Measurements from ENCODE around the gene MAPRE2.
"Not testable (repeated sequence)": the region's sequence is repeated elsewhere in the genome, so short reads cannot be mapped to it uniquely, and the experiment has no call there.

Gene MAPRE2

DNA sequence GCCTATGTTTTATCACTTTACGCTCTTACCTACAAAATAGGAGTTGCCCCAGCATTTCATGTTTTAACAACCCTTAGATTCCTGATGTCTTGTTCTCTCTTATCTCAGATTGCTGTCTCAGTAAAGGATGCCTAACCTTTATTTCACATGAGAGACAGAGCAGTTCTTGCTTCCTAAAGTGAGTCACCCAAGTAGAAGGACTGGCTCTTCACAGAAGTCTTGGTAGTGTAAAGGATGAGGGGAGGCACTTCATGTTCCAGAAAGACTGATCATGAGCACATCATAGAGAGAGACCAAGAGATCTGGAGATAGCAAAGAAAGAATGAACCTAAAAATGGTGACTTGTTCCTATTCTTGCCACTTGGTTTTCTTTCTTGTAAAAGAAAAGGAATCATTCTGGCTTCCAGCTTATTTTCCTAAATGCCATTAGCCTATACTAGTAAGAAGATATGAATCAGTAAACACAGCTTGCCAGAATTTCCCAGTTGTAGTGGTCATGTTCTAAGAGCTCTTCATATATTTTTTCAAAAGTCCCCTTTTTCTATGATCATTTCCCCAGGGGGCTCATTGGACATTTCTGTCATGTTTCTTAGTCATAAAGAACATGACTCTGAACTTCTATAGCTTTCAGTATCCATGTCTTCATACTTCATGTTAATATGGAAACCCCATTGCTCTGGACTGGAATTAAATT lies 54.9 kb downstream of the MAPRE2 start:
- DNase-seq = no peak

DNA sequence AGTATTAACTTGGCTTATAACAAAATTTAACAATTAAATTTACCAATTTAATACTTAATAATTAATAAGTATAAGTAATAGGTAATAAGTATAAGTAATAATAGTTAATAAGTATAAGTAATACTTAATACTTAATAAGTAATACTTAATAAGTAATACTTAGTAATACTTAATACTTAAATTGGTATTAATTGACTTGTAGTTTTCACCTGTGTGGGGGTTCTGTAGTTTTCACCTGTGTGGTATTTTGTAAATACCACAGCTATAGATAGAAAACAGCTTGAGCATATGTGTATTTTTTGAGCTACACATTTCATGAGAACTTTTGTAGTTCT lies 55.4 kb downstream of the MAPRE2 start:
- DNase-seq = no peak

GRCh38 chr18:35097195-35097594 lies 56.0 kb downstream of the MAPRE2 start:
- no peak for DNase-seq

DNA sequence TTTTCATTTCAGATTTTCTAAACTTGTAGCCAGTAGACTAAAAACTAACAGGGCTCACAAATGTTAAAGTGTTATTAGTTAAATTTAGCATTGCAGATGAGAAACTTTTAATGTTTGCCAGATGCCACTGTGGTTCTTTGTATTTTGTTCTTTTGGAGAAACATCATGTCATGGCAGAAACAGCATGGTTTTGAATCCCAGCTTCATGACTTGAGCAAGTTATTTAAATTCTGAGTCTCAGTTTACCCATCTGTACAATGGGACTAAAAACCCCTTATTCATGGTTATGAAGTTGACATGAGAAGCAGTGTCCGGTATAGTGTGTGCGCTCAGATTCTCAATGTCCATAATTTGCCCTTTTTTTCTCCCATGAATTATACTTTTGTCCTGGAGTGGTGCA lies 56.5 kb downstream of the MAPRE2 start:
- DNase-seq = no peak

DNA sequence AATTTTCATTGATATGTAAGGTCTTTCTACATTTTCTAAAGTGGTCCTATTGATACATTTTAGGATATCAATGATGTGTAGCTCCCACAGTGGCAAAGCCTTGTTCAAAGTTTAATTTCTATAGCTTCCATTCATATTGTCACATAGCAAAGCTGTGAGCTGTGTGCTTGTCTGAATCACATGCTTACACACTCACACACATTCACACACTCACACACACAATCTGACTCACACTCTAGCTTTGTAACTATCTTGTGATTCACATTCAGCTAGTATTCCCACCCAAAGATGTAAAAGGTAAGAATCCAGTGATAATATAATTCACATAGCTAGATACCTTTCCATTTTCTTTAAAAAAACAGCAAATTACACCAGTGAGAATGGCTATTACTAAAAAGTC lies 58.7 kb downstream of the MAPRE2 start:
- no peak for DNase-seq

GRCh38 chr18:35104391-35105051 lies 63.3 kb downstream of the MAPRE2 start:
- DNase-seq = no peak

DNA sequence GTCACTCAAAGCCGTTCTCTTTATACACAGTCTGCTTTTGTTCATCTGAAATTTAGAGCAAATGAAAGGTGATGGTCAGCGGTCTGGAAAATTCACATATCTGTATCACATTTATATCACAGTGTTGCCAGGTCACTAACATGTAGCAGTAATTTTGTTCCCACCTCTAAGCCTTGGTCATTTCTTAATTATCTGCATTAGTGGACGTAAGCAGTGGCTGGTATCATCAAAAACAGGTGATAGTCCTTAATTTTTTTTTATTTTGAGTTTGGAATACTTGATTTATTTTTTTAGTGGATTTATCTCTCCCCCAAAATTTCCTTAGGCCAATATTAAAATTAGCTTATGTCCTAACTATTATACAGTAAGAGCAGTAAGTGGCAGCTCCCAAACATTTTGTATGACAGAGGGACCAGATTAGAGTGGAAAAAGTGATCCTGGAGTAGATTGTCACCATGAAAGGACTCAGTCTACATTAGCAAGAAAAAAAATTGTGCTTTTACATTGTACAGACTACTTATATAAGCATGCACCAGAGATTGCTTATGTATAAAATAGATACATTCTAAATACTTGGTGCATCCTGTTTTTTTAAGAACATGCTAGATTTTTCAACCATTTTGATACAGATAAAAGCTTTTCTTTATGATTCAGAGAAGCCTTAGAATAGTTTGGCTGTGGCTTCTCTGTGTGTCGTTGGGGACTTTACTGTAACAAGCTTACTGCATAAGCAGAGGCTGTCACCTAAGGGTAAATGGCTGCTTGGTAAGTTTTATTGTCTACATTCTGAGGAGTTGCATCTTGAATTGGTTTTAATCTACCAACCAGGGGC lies 65.0 kb downstream of the MAPRE2 start:
- peak; percentile 55 for DNase-seq

DNA sequence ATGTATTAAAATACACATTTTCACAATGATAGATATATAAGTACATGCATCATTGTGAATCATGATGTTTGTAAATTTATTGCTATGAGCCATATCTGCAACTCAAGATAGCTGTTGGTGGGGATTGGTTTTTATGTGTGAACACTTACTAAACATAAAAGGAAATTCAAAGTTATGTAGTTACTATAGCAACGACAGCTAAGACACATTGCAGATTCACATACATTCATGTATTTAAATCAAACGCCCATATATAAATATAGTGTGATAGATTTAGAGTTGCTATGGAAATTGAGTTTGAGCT lies 65.6 kb downstream of the MAPRE2 start:
- peak; percentile 55 for DNase-seq

DNA sequence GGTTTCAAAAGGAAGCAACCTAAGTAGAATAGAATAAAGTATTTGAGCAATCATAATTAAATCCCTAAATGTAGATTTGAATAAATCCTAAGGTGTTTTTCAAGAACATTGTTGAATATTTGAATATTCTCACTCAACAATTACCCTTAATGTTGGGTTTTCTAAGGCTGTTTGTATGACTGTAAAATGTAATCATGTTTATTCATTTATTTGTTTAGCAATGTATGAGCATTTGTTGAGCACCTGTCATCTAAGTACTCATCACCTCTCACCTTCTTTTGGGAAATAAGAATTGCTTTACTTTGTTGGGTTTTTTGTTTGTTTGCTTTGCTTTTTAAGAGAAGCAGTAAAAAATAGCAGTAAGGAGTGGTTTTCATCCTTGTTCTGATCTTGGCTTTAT lies 66.0 kb downstream of the MAPRE2 start:
- DNase-seq = no peak

DNA sequence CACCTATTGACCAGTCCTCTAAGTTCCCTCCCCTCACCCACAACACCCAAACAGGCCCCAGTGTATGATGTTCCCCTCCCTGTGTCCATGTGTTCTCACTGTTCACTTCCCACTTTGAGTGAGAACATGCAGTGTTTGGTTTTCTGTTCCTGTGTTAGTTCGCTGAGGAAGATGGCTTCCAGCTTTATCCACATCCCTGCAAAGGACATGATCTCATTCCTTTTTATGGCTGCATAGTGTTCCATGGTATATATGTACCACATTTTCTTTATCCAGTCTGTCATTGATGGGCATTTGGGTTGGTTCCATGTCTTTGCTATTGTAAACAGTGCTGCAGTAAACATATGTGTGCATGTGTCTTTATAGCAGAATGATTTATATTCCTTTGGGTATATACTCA lies 66.9 kb downstream of the MAPRE2 start:
- DNase-seq = not testable (repeated sequence)

GRCh38 chr18:35110059-35110458 lies 68.8 kb downstream of the MAPRE2 start:
- DNase-seq = peak; percentile 64

GRCh38 chr18:35110554-35111485 lies 69.6 kb downstream of the MAPRE2 start:
- peak; percentile 94 for DNase-seq

DNA sequence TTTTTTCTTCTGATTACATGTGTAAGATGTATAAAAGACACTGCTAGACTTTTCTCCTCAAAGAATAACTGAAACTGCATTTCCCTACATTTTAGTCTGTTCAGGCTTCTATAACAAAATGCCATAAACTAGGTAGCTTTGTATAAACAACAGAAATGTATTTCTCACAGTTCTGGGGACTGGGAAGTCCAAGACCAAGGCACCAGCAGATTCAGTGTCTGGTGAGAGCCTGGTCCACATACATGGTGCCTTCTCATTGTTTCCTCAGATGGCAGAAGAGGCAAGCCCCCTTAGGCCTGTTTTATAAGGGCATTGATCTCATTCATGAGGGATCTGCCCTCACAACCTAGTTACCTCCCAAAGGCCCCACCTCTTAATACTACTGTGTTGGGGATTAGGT lies 71.5 kb downstream of the MAPRE2 start:
- DNase-seq = no peak

DNA sequence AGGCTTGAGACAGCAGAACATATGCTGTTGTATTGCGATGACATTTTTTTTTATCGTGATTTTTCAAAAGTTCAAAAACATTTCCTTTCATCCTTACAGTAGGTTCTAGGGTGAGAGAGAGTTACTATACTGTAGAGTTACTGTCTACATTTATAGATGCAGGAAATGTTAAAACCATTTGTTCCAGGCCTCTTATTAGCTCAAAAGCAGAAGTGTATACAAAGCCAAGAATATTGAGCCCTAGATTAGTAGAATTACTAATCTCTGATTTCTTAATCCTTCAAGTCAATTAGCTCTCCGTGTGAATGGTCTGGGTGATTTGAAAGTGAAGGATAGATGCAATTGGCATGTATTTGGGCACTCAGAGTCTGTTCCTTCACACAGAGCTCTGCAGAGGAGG lies 73.1 kb downstream of the MAPRE2 start:
- DNase-seq = no peak

DNA sequence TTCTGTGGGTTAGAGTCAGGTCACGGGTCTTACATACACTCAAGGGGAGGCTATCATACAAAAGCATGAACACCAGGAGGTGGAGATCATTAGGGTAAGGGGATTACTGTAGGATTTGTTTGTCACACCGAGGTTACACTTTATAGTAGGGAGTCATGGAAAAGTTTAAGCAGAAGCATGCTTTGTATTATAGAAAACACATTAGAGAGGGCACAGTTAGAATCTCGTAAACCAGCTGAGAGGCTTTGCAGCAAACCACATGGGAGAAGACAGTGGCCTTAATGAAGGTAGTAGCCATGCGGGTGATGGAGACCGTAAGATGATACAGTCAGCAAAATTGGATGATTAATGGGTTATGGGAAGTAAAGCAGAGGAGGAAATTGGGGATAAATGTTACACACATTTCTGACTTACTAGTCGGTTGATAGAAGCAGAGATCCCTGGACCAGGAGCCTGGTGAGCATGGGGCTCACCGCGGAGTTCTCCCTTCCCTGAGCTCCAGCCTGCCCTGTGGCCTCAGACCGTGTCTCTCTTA lies 75.6 kb downstream of the MAPRE2 start:
- DNase-seq = no peak

DNA sequence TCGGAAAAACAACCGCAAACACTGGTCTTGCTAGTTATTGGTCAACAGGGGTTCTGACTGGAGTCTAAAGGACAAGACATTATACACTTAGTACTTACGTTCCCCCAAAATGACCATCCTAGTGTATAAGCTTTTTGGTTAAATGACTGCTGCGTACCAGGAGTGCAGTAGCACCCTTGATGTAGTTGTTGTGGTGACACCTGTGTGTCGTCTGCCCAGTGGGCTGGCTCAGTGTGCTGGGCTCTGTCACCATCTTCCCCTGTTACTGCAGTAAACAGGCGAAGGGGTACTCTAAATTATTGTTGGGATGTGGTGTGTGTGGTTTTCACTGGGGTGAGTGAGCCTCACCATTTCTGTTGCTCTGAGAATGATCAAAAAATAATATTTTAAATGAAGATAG lies 76.2 kb downstream of the MAPRE2 start:
- DNase-seq = no peak

GRCh38 chr18:35117951-35118411 lies 76.8 kb downstream of the MAPRE2 start:
- no peak for DNase-seq

DNA sequence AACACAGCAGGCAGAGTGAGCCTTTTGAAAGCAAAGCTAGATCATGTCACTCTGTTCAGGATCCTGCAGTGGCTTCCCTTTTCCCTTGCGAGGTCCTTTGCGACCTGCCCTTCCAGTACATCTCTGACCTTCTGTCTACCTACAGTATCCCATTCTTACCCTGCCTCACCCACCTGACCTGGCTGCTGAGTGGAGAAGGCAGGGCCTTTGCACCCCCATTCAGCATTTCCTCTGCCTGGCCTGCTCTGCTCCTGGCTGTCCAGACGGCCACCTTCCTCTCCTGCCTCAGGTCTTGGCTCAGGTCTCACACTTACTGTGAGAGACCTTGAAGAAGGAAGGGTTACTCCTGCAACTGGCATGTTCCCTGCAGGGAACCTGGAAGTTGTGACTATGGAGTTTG lies 77.4 kb downstream of the MAPRE2 start:
- no peak for DNase-seq

GRCh38 chr18:35121038-35121437 lies 79.8 kb downstream of the MAPRE2 start:
- no peak for DNase-seq

GRCh38 chr18:35121531-35121930 lies 80.3 kb downstream of the MAPRE2 start:
- DNase-seq = no peak

- no peak for DNase-seq
These were observed 81.5 kb downstream of the MAPRE2 start for GRCh38 chr18:35122586-35123224.

DNA sequence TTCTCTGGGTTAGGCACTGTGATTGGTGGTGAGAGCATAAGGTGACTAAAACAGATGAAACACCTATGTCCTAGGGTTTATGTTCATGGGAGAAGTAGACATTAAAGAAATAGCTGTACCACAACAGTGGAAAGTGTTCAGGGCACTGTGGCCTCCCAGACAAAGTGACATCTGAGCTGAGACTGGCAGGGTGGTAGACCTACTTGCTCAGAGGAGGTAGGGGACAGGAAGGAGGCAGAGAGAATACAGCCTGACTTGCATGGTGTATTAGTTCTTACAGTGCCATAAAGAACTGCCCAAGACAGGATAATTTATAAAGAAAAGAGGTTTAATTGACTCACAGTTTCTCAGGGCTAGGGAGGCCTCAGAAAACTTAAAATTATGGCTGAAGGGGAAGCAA lies 82.6 kb downstream of the MAPRE2 start:
- no peak for DNase-seq
